HCT116 (cell line): ENCODE results near the gene ADGRD1. TPM values are rescaled to one million over a fixed set of nuclear protein-coding genes. Genes with fewer than 3 reads are reported as not detected.

Experiments
- ATAC-seq: fragments of 200-7000 bp; cut with Tn5 transposase; 2 replicates; pipeline ENCODE4 v1.9.1; 2020; ENCODE audit warnings: mild to moderate bottlenecking, moderate library complexity
- BruUV-seq: library from RNA; stranded (reverse); fragments of 400-500 nt; replicated peaks from 2 replicates; lab custom pipeline; 2021; lab: Mats Ljungman, UMichigan
- CTCF ChIA-PET: fragments of 300-600 bp; sonication (Branson Sonifier 250); formaldehyde crosslinking; loops from one replicate; lab custom pipeline; 2021; ENCODE audit warnings: antibody characterized with exemption; lab: Charles Lee
- POLR2A ChIA-PET: fragments of 300-600, 350-600 bp; sonication (Branson Sonifier 250); formaldehyde crosslinking; loops from one replicate; lab custom pipeline; 2021; ENCODE audit warnings: antibody characterized with exemption; lab: Charles Lee
- RAD21 ChIA-PET, 2 experiments: fragments of 300-600 bp; sonication (Branson Sonifier 250); formaldehyde crosslinking; loops; one replicate each; lab custom pipeline; 2023; ENCODE audit warnings: low total read pairs in 2 of 2; ENCODE audit not compliant: uncharacterized antibody in 2 of 2, unreplicated experiment in 2 of 2, low non-redundant PET in 1 of 2; lab: Charles Lee
- DNase-seq: peaks from one replicate; pipeline ENCODE4 v3.0.0-alpha.2; 2010; ENCODE audit warnings: low read depth, low spot score
- H2AFZ ChIP-seq: fragments of 200-600 bp; shearing (Covaris generic), sonication (generic); 2 replicates; pipeline ENCODE4 v1.6.1; 2017; ENCODE audit warnings: low read depth, mixed run types, mixed read lengths, antibody characterized with exemption, low read length; ENCODE audit not compliant: poor library complexity, severe bottlenecking
- H3K27ac ChIP-seq: 2 replicates; pipeline ENCODE4 v1.5.1; 2012; ENCODE audit warnings: low read depth, low read length
- H3K27me3 ChIP-seq: fragments of 200-600 bp; sonication (generic); 2 replicates; pipeline ENCODE4 v1.6.1; 2016; ENCODE audit warnings: mixed run types, low read length, mixed read lengths; ENCODE audit not compliant: insufficient read depth
- H3K36me3 ChIP-seq, 2 experiments: fragments of 200-500 bp in 1 of 2; fragments of 200-600 bp in 1 of 2; sonication (Bioruptor generic) in 1 of 2; sonication (generic) in 1 of 2; 2 replicates each; pipeline versions ENCODE4 v1.5.1 to v1.6.1; 2014 to 2016; ENCODE audit warnings: low read length in 2 of 2, inconsistent platforms in 1 of 2, mixed read lengths in 1 of 2, mixed run types in 1 of 2; ENCODE audit not compliant: insufficient read depth in 2 of 2, control insufficient read depth in 1 of 2
- H3K4me1 ChIP-seq, 2 experiments: fragments of 200-600 bp in 1 of 2; sonication (generic) in 1 of 2; 2 replicates each; pipeline versions ENCODE4 v1.5.1 to v1.6.1; 2012 to 2017; ENCODE audit warnings: low read length in 2 of 2, inconsistent platforms in 1 of 2, mild to moderate bottlenecking in 1 of 2, mixed read lengths in 1 of 2, mixed run types in 1 of 2, moderate library complexity in 1 of 2; ENCODE audit not compliant: insufficient read depth in 2 of 2, control insufficient read depth in 1 of 2
- H3K4me2 ChIP-seq: fragments of 200-600 bp; sonication (generic); 2 replicates; pipeline ENCODE4 v1.6.1; 2017; ENCODE audit warnings: mixed run types, low read length, mixed read lengths
- H3K4me3 ChIP-seq, 2 experiments: fragments of 200-600 bp in 1 of 2; sonication (generic) in 1 of 2; replicated peaks in 1 of 2; 2 replicates each; pipeline ENCODE4 v1.5.1; 2011 to 2016; ENCODE audit warnings: low read length in 2 of 2, control low read depth in 1 of 2, low read depth in 1 of 2, mild to moderate bottlenecking in 1 of 2, mixed read lengths in 1 of 2, mixed run types in 1 of 2
- H3K79me2 ChIP-seq: fragments of 200-600 bp; sonication (generic); 2 replicates; pipeline ENCODE4 v1.6.1; 2017; ENCODE audit warnings: mild to moderate bottlenecking, mixed run types, low read length, moderate library complexity, mixed read lengths; ENCODE audit not compliant: insufficient read depth
- H3K9ac ChIP-seq: fragments of 200-600 bp; sonication (generic); 2 replicates; pipeline ENCODE4 v1.6.1; 2016; ENCODE audit warnings: low read length, mixed read lengths
- H3K9me2 ChIP-seq: fragments of 200-600 bp; sonication (generic), shearing (Covaris generic); 2 replicates; pipeline ENCODE4 v1.6.1; 2017; ENCODE audit warnings: mixed run types, mild to moderate bottlenecking, moderate library complexity; ENCODE audit not compliant: insufficient read depth
- H3K9me3 ChIP-seq, 2 experiments: fragments of 200-500 bp in 1 of 2; fragments of 200-600 bp in 1 of 2; sonication (Bioruptor generic) in 1 of 2; sonication (generic) in 1 of 2; 2 replicates each; pipeline ENCODE4 v1.6.1; 2014 to 2017; ENCODE audit warnings: low read length in 2 of 2, mixed read lengths in 2 of 2, inconsistent platforms in 1 of 2, low read depth in 1 of 2, mild to moderate bottlenecking in 1 of 2, mixed run types in 1 of 2, moderate library complexity in 1 of 2; ENCODE audit not compliant: control insufficient read depth in 1 of 2, insufficient read depth in 1 of 2
- H4K20me1 ChIP-seq: fragments of 200-600 bp; sonication (generic), shearing (Covaris generic); 2 replicates; pipeline ENCODE4 v1.6.1; 2017; ENCODE audit warnings: mixed run types, mild to moderate bottlenecking, moderate library complexity; ENCODE audit not compliant: insufficient read depth
- CEBPB ChIP-seq: IDR thresholded peaks from 2 replicates; pipeline ENCODE4 v1.6.1; 2012; ENCODE audit warnings: low read depth
- EGR1 ChIP-seq: IDR thresholded peaks from 2 replicates; pipeline ENCODE4 v1.6.1; 2012; ENCODE audit warnings: low read depth
- EZH2 ChIP-seq: fragments of 200-600 bp; sonication (generic); IDR thresholded peaks from 2 replicates; pipeline ENCODE4 v1.6.1; 2017; ENCODE audit warnings: antibody characterized with exemption, mixed run types
- EZH2phosphoT487 ChIP-seq: fragments of 200-600 bp; IDR thresholded peaks from 2 replicates; pipeline ENCODE4 v1.6.1; 2018; ENCODE audit warnings: antibody characterized with exemption, borderline replicate concordance
- FOSL1 ChIP-seq: IDR thresholded peaks from 2 replicates; pipeline ENCODE4 v1.6.1; 2012; ENCODE audit warnings: low read depth
- POLR2A ChIP-seq: IDR thresholded peaks from 2 replicates; pipeline ENCODE4 v1.7.0; 2011; ENCODE audit warnings: borderline replicate concordance; ENCODE audit not compliant: insufficient read depth, insufficient read length; ENCODE audit errors: extremely low read depth
- SP1 ChIP-seq: IDR thresholded peaks from 2 replicates; pipeline ENCODE4 v1.6.1; 2012; ENCODE audit warnings: low read depth
- TCF7L2 ChIP-seq: IDR thresholded peaks from 2 replicates; pipeline ENCODE4 v1.7.0; 2011; ENCODE audit warnings: borderline replicate concordance, inconsistent platforms; ENCODE audit not compliant: insufficient read depth, insufficient read length; ENCODE audit errors: extremely low read depth
- YY1 ChIP-seq: IDR thresholded peaks from 2 replicates; pipeline ENCODE4 v1.6.1; 2011; ENCODE audit warnings: low read length, low read depth, moderate library complexity, mild to moderate bottlenecking; ENCODE audit not compliant: insufficient replicate concordance; ENCODE audit errors: extremely low read depth
- intact Hi-C: fragments of 100-400 bp; cut with micrococcal nuclease; formaldehyde crosslinking; loops from 2 replicates; pipeline ENCODE4 v1.10.0; 2022
- total RNA-seq: library from RNA; stranded (reverse); gene quantifications from one replicate; pipeline ENCODE4 v1.2.1, GENCODE V29; 2021; ENCODE audit not compliant: unreplicated experiment
- TF ChIP-seq, protein P1 (sequence below), 3 experiments: fragments of 200-600 bp in 1 of 3; sonication (generic) in 1 of 3; IDR thresholded peaks in 2 of 3; conservative IDR thresholded peaks in 1 of 3; 2 replicates each; pipeline ENCODE4 v1.5.1; 2012 to 2017; ENCODE audit warnings: low read depth in 2 of 3, low read length in 2 of 3, antibody characterized with exemption in 1 of 3, borderline replicate concordance in 1 of 3, control low read depth in 1 of 3, mild to moderate bottlenecking in 1 of 3, mixed read lengths in 1 of 3, mixed run types in 1 of 3, moderate library complexity in 1 of 3; ENCODE audit not compliant: insufficient read depth in 1 of 3
- TF ChIP-seq, protein P2 (sequence below): IDR thresholded peaks from 2 replicates; pipeline ENCODE4 v1.6.1; 2012
- TF ChIP-seq, protein P3 (sequence below): IDR thresholded peaks from 2 replicates; pipeline ENCODE4 v1.6.1; 2011; ENCODE audit warnings: mild to moderate bottlenecking, low read length, moderate library complexity; ENCODE audit not compliant: insufficient replicate concordance; ENCODE audit errors: extremely low read depth

ADGRD1 gene
- total RNA-seq, 1 experiment from 2014 or later = 0.44 TPM

DNA sequence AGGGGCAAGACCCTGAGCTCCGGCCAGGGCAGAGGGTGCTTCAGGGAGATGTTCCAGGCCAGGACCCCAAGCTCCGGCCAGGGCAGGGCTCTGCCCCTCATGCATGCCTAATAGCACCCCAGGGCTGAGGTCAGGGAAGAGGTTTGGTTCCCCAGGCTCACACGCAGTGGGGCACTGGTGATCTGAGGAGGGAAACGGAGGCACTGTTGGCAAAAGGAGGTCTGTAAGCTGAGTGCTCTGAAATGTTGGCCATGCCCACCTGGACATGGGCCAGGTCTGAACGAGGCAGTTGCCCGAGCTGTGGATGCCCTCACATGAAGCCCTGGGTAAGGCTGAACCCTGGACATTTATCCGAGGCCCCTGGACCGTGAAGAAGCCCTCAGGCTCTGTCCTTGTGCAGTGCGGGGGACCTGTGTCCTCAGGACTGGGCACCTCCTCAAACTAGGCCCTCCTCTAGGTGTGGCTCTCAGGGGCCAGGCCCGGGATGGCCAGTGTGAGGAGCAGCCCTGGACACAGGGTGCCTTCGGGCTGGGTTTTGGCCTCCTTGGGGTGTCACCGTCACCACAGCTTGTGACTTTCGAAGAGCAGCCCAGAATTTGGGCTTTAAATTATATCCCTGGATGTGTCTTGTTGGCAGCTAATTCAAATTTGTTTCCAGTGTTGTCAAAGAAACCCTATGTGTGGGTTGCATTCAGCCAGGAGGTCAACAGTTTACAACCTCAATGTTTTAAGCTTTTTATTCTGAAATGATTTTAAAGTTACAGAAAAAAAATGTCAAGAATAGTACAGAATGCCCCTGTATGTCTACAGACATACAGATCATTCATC is 66.8 kb downstream of the ADGRD1 start:
- Histone ChIP-seq H3K9me3 (no peaks in the 10 kb centered on the region), H2AFZ (no peak overlapping the region), H4K20me1 (no peaks in the 10 kb centered on the region), H3K4me1 (no peaks in the 10 kb centered on the region), H3K4me3 (no peak overlapping the region), H3K79me2 (no peaks in the 10 kb centered on the region), H3K4me2 (no peak overlapping the region), H3K36me3 (no peaks in the 10 kb centered on the region), H3K27me3 (peaks cover 3% of the 10 kb centered on the region; the same call in 1 of the 2 replicates), H3K9me2 (no peaks in the 10 kb centered on the region), H3K9ac (no peak overlapping the region), H3K27ac (no peak overlapping the region)
- BruUV-seq = no TSS peak
- CTCF ChIA-PET = no interaction called here
- no peak for DNase-seq
- TF ChIP-seq, protein P1, sequence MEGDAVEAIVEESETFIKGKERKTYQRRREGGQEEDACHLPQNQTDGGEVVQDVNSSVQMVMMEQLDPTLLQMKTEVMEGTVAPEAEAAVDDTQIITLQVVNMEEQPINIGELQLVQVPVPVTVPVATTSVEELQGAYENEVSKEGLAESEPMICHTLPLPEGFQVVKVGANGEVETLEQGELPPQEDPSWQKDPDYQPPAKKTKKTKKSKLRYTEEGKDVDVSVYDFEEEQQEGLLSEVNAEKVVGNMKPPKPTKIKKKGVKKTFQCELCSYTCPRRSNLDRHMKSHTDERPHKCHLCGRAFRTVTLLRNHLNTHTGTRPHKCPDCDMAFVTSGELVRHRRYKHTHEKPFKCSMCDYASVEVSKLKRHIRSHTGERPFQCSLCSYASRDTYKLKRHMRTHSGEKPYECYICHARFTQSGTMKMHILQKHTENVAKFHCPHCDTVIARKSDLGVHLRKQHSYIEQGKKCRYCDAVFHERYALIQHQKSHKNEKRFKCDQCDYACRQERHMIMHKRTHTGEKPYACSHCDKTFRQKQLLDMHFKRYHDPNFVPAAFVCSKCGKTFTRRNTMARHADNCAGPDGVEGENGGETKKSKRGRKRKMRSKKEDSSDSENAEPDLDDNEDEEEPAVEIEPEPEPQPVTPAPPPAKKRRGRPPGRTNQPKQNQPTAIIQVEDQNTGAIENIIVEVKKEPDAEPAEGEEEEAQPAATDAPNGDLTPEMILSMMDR (IDR thresholded peaks at IDR 0.05 in 2 of 3, conservative IDR thresholded peaks at IDR 0.05 in 1 of 3; ENCODE audit: borderline replicate concordance in 1 of 3, insufficient read depth in 1 of 3, low read depth in 2 of 3, low read length in 2 of 3) = no peak
- ATAC-seq = no peak
- POLR2A ChIA-PET = no interaction called here
- intact Hi-C loops = no loop called here
- RAD21 ChIA-PET = no interaction called here

DNA sequence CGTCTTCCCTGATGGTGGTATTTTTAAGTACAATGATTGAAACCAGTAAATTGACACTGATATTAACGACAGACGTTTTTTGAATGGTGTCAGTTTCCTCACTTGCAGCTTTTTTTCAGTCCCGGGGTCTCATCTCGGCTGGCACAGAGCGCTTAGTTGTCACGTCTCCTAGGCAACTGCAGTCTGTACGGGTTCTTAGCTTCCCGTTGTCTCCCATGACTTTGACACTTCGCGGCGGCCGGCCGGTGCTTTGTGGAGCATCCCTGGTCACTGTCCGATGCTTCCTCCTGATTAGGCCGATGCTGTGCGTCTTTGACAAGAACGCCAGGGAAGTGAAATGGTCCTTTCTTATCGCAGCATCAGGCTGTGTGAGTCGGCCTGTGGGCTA is 67.4 kb downstream of the ADGRD1 start:
- POLR2A ChIA-PET = no interaction called here
- no peak overlapping the region for H3K4me2 ChIP-seq
- RAD21 ChIA-PET = no interaction called here
- no peak for TF ChIP-seq YY1
- no peak for TF ChIP-seq EZH2phosphoT487
- TF ChIP-seq TCF7L2 = no peak
- no peak for TF ChIP-seq SP1
- TF ChIP-seq, protein P2, sequence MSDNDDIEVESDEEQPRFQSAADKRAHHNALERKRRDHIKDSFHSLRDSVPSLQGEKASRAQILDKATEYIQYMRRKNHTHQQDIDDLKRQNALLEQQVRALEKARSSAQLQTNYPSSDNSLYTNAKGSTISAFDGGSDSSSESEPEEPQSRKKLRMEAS = no peak
- TF ChIP-seq FOSL1 = no peak
- TF ChIP-seq CEBPB = no peak
- no peak for TF ChIP-seq POLR2A
- TF ChIP-seq, protein P3, sequence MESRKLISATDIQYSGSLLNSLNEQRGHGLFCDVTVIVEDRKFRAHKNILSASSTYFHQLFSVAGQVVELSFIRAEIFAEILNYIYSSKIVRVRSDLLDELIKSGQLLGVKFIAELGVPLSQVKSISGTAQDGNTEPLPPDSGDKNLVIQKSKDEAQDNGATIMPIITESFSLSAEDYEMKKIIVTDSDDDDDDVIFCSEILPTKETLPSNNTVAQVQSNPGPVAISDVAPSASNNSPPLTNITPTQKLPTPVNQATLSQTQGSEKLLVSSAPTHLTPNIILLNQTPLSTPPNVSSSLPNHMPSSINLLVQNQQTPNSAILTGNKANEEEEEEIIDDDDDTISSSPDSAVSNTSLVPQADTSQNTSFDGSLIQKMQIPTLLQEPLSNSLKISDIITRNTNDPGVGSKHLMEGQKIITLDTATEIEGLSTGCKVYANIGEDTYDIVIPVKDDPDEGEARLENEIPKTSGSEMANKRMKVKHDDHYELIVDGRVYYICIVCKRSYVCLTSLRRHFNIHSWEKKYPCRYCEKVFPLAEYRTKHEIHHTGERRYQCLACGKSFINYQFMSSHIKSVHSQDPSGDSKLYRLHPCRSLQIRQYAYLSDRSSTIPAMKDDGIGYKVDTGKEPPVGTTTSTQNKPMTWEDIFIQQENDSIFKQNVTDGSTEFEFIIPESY = no peak
- no peak for TF ChIP-seq EGR1
- no peak for TF ChIP-seq EZH2
- H3K36me3 ChIP-seq = no peaks in the 10 kb centered on the region
- no peaks in the 10 kb centered on the region for H3K9me3 ChIP-seq
- ATAC-seq = no peak
- DNase-seq = no peak
- no peaks in the 10 kb centered on the region for H3K9me2 ChIP-seq
- H3K4me1 ChIP-seq = no peaks in the 10 kb centered on the region
- no TSS peak for BruUV-seq
- peaks cover 3% of the 10 kb centered on the region; the same call in 1 of the 2 replicates for H3K27me3 ChIP-seq
- H3K4me3 ChIP-seq = no peak overlapping the region
- no peaks in the 10 kb centered on the region for H4K20me1 ChIP-seq
- no peaks in the 10 kb centered on the region for H3K79me2 ChIP-seq
- H3K27ac ChIP-seq = no peak overlapping the region
- intact Hi-C loops = no loop called here
- H2AFZ ChIP-seq = no peak overlapping the region
- H3K9ac ChIP-seq = no peak overlapping the region
- CTCF ChIA-PET = no interaction called here
